ENCODE measurements around the gene CDH11. TPM values are rescaled to one million over a fixed set of nuclear protein-coding genes. Genes with fewer than 3 reads are reported as not detected.

The CDH11 gene
- total and polyA plus RNA-seq, 2 donors (not counting 1 experiment from before 2014, with no cell fraction given), result not detected

DNA sequence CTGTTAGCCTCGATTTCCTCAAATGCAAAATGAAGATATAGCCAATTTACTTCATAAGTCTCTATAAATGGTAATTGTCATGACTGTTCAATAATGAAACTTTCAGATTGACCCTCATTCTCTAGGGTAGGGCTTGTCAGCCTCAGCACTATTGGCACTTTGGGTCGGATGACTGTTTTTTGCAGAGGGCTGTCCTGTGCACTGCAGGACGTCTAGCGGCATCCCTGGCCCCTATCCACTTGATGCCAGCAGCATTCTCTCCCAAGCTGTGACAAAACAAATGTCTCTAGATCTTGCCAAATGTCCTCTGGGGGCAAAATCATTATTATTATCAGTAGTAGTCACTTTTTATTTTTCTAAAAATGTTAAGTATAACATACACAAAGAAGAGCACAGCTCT is 24.6 kb downstream of the CDH11 start:
- no peaks in the 10 kb centered on the region for H3K27me3 ChIP-seq (replicated peaks in 1 of 4; ENCODE audit: control extremely low read depth in 1 of 4, control insufficient read depth in 3 of 4, insufficient read depth in 4 of 4, low read length in 3 of 4)
- no peak overlapping the region for H3K27ac ChIP-seq (ENCODE audit: low read length in 2 of 2)
- H3K4me1 ChIP-seq (ENCODE audit: control insufficient read depth in 2 of 2, insufficient read depth in 2 of 2, low read length in 2 of 2), result no peaks in the 10 kb centered on the region
- Mint-ChIP-seq H3K9me3 (ENCODE audit: insufficient read depth) (peaks cover 2% of the 10 kb centered on the region), H3K4me3 (no peak overlapping the region), H3K4me1 (no peaks in the 10 kb centered on the region), H3K27ac (no peak overlapping the region), H3K27me3 (no peaks in the 10 kb centered on the region)
- no peaks in the 10 kb centered on the region for H3K36me3 ChIP-seq (replicated peaks in 1 of 2; ENCODE audit: control extremely low read depth in 1 of 2, control insufficient read depth in 1 of 2, extremely low read depth in 1 of 2, insufficient read depth in 2 of 2, low read length in 1 of 2)
- no peak for DNase-seq
- no peak overlapping the region for H2AFZ ChIP-seq (ENCODE audit: insufficient read depth, low read depth, low read length, poor library complexity, severe bottlenecking)
- no peaks in the 10 kb centered on the region for H3K79me2 ChIP-seq (ENCODE audit: control insufficient read depth, insufficient read depth, low read length)
- intact Hi-C loops (cut with micrococcal nuclease), result no loop called here
- 89% methylated on average over 3 of the region's 4 CpGs for WGBS (ENCODE audit: insufficient coverage)
- H3K9ac ChIP-seq (ENCODE audit: low read length), result no peak overlapping the region
- no peak overlapping the region for H3K4me2 ChIP-seq (replicated peaks; ENCODE audit: low read depth, low read length, poor library complexity, severe bottlenecking)
- H4K20me1 ChIP-seq (ENCODE audit: control insufficient read depth, insufficient read depth, low read length, poor library complexity, severe bottlenecking), result no peaks in the 10 kb centered on the region
- H3K9me3 ChIP-seq (ENCODE audit: control extremely low read depth in 1 of 3, control insufficient read depth in 2 of 3, insufficient read depth in 1 of 3, low read length in 2 of 3), result no peaks in the 10 kb centered on the region
- ChIA-PET CTCF (no interaction called here), POLR2A (no interaction called here)
- no peak for ATAC-seq (ENCODE audit: low read depth)
- TF ChIP-seq EZH2 (IDR thresholded peaks at IDR 0.05; ENCODE audit: borderline replicate concordance, insufficient read depth, low read depth, low read length, poor library complexity, severe bottlenecking), result no peak
- TF ChIP-seq, protein P1, sequence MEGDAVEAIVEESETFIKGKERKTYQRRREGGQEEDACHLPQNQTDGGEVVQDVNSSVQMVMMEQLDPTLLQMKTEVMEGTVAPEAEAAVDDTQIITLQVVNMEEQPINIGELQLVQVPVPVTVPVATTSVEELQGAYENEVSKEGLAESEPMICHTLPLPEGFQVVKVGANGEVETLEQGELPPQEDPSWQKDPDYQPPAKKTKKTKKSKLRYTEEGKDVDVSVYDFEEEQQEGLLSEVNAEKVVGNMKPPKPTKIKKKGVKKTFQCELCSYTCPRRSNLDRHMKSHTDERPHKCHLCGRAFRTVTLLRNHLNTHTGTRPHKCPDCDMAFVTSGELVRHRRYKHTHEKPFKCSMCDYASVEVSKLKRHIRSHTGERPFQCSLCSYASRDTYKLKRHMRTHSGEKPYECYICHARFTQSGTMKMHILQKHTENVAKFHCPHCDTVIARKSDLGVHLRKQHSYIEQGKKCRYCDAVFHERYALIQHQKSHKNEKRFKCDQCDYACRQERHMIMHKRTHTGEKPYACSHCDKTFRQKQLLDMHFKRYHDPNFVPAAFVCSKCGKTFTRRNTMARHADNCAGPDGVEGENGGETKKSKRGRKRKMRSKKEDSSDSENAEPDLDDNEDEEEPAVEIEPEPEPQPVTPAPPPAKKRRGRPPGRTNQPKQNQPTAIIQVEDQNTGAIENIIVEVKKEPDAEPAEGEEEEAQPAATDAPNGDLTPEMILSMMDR (IDR thresholded peaks at IDR 0.05), result no peak
- H3K4me3 ChIP-seq (ENCODE audit: control extremely low read depth in 1 of 5, extremely low read depth in 1 of 5, insufficient read depth in 1 of 5, low read depth in 2 of 5, low read length in 4 of 5), result no peak overlapping the region

DNA sequence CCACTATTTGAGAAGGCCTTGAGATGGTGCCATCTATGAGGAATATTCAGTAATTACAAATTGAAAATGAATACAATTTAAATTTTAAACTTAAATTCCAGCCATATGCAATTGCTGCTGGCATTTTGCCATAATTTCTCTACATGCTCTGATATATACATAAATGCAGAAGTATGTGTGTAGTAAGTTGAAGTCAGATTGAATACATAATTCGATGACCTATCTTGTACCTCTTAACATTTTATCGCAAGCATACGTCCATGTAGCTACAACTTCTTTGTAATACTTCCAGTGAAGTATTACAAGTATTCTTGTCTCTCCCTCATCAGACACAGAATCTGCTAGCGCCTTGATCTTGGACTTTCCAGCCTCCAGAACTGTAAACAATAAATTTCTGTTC is 26.0 kb downstream of the CDH11 start:
- Histone ChIP-seq H3K79me2 (ENCODE audit: control insufficient read depth, insufficient read depth, low read length) (no peaks in the 10 kb centered on the region), H2AFZ (ENCODE audit: insufficient read depth, low read depth, low read length, poor library complexity, severe bottlenecking) (no peak overlapping the region), H3K36me3 (replicated peaks in 1 of 2; ENCODE audit: control extremely low read depth in 1 of 2, control insufficient read depth in 1 of 2, extremely low read depth in 1 of 2, insufficient read depth in 2 of 2, low read length in 1 of 2) (no peaks in the 10 kb centered on the region), H3K9me3 (ENCODE audit: control extremely low read depth in 1 of 3, control insufficient read depth in 2 of 3, insufficient read depth in 1 of 3, low read length in 2 of 3) (no peaks in the 10 kb centered on the region), H3K4me3 (ENCODE audit: control extremely low read depth in 1 of 5, extremely low read depth in 1 of 5, insufficient read depth in 1 of 5, low read depth in 2 of 5, low read length in 4 of 5) (no peak overlapping the region), H3K27me3 (replicated peaks in 1 of 4; ENCODE audit: control extremely low read depth in 1 of 4, control insufficient read depth in 3 of 4, insufficient read depth in 4 of 4, low read length in 3 of 4) (no peaks in the 10 kb centered on the region), H3K4me1 (ENCODE audit: control insufficient read depth in 2 of 2, insufficient read depth in 2 of 2, low read length in 2 of 2) (no peaks in the 10 kb centered on the region), H3K9ac (ENCODE audit: low read length) (no peak overlapping the region), H3K4me2 (replicated peaks; ENCODE audit: low read depth, low read length, poor library complexity, severe bottlenecking) (no peak overlapping the region), H3K27ac (ENCODE audit: low read length in 2 of 2) (no peak overlapping the region), H4K20me1 (ENCODE audit: control insufficient read depth, insufficient read depth, low read length, poor library complexity, severe bottlenecking) (no peaks in the 10 kb centered on the region)
- DNase-seq (no peak), ATAC-seq (ENCODE audit: low read depth) (no peak)
- 75% methylated on average over 2 of the region's 4 CpGs for WGBS (ENCODE audit: insufficient coverage)
- no peaks in the 10 kb centered on the region for H3K4me1 Mint-ChIP-seq
- POLR2A ChIA-PET, result no interaction called here
- peaks cover 2% of the 10 kb centered on the region for H3K9me3 Mint-ChIP-seq (ENCODE audit: insufficient read depth)
- intact Hi-C loops (cut with micrococcal nuclease), result no loop called here
- TF ChIP-seq, protein P1 (IDR thresholded peaks at IDR 0.05), result no peak
- no peak for TF ChIP-seq EZH2 (IDR thresholded peaks at IDR 0.05; ENCODE audit: borderline replicate concordance, insufficient read depth, low read depth, low read length, poor library complexity, severe bottlenecking)
- no peak overlapping the region for H3K27ac Mint-ChIP-seq
- no peaks in the 10 kb centered on the region for H3K27me3 Mint-ChIP-seq
- CTCF ChIA-PET, result no interaction called here
- no peak overlapping the region for H3K4me3 Mint-ChIP-seq

All from B cell (primary cell).